Peyer's patch (tissue), 4 donors: ENCODE data around the gene RAB33B. TPM values are rescaled to one million over a fixed set of nuclear protein-coding genes. Genes with fewer than 3 reads are reported as not detected.

ENCODE experiments used
- DNase-seq, 3 donors: peaks; one replicate each; pipeline ENCODE4 v3.0.0-alpha.2; 2017 to 2019
- H3K27ac ChIP-seq, 4 donors: fragments of 200-600 bp; sonication (generic); one replicate each; pipeline ENCODE4 v1.5.1; 2016 to 2019
- H3K27me3 ChIP-seq, 2 donors: fragments of 200-600 bp; sonication (generic); one replicate each; pipeline ENCODE4 v1.5.1; 2019
- H3K36me3 ChIP-seq, 3 donors: fragments of 200-600 bp; sonication (generic); one replicate each; pipeline ENCODE4 v1.5.1; 2016 to 2019
- H3K4me1 ChIP-seq, 4 donors: fragments of 200-600 bp; sonication (generic); one replicate each; pipeline ENCODE4 v1.5.1; 2016 to 2019
- H3K4me3 ChIP-seq, 4 donors: fragments of 200-600 bp; sonication (generic); 1 replicate in 3 of 4; 2 replicates in 1 of 4; pipeline ENCODE4 v1.5.1; 2016 to 2019; ENCODE audit warnings: mild to moderate bottlenecking in 1 of 4
- H3K9me3 ChIP-seq, 4 donors: fragments of 200-600 bp; sonication (generic); one replicate each; pipeline ENCODE4 v1.5.1; 2016 to 2019; ENCODE audit warnings: mild to moderate bottlenecking in 1 of 4
- POLR2A ChIP-seq, 2 donors: fragments of 450-650 bp; IDR thresholded peaks; one replicate each; pipeline ENCODE4 v1.5.1; 2017; ENCODE audit warnings: antibody characterized with exemption in 2 of 2, mild to moderate bottlenecking in 2 of 2, moderate library complexity in 2 of 2
- total RNA-seq, 4 donors: library from RNA; depleted of rRNA; stranded (reverse); fragments of >200 nt; gene quantifications; one replicate each; pipeline ENCODE4 v1.1.0, GENCODE V29; 2016
- TF ChIP-seq, protein P1 (sequence below), 6 experiments: fragments of 450-650 bp in 4 of 6; fragments of 200-600 bp in 2 of 6; sonication (generic) in 1 of 6; IDR thresholded peaks; one replicate each; pipeline ENCODE4 v1.5.1; 2017 to 2019; ENCODE audit warnings: antibody characterized with exemption in 6 of 6, mild to moderate bottlenecking in 3 of 6, moderate library complexity in 1 of 6

RAB33B gene
- total RNA-seq, 4 donors from 2014 or later = 5.3 to 8.3 (median 6.6) TPM

DNA sequence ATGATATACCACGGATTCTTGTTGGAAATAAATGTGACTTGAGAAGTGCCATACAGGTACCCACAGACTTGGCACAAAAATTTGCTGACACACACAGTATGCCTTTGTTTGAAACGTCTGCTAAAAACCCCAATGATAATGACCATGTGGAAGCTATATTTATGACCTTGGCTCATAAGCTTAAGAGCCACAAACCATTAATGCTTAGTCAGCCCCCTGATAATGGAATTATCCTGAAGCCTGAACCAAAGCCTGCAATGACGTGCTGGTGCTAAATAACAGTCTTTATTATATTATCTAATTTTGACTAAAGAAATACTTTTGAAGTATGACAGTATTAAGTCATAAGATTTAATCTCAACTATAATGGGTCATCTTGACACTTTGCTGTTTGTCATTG lies 18.9 kb downstream of the RAB33B start:
- Histone ChIP-seq H3K36me3 (peaks cover 0 to 12% (median 0%) of the 10 kb centered on the region in 3 donors), H3K9me3 (no peaks in the 10 kb centered on the region), H3K4me1 (no peaks in the 10 kb centered on the region), H3K4me3 (no peak overlapping the region), H3K27ac (no peak overlapping the region), H3K27me3 (no peaks in the 10 kb centered on the region)
- DNase-seq = no peak
- no peak for TF ChIP-seq POLR2A (IDR thresholded peaks at IDR 0.05)
- TF ChIP-seq, protein P1, sequence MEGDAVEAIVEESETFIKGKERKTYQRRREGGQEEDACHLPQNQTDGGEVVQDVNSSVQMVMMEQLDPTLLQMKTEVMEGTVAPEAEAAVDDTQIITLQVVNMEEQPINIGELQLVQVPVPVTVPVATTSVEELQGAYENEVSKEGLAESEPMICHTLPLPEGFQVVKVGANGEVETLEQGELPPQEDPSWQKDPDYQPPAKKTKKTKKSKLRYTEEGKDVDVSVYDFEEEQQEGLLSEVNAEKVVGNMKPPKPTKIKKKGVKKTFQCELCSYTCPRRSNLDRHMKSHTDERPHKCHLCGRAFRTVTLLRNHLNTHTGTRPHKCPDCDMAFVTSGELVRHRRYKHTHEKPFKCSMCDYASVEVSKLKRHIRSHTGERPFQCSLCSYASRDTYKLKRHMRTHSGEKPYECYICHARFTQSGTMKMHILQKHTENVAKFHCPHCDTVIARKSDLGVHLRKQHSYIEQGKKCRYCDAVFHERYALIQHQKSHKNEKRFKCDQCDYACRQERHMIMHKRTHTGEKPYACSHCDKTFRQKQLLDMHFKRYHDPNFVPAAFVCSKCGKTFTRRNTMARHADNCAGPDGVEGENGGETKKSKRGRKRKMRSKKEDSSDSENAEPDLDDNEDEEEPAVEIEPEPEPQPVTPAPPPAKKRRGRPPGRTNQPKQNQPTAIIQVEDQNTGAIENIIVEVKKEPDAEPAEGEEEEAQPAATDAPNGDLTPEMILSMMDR (IDR thresholded peaks at IDR 0.05) = no peak

DNA sequence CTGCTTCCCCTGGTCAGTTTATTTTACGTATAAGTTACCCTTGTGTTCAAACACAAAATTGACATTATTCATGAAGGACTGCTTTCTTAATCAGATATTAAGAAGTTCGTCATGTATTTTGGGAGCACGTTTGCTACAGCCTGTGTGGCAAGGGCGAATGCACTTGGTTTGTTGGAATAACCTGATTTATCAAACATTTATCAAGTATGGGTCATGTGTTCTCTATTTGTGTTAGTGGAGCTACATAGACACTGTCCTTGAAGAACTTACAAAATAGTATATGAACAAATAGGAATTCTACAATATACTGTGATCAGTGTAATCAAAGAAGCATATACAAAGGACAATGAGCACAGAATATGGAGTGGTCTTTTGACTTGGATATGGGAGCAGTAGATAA lies 22.4 kb downstream of the RAB33B start:
- peaks cover 0 to 12% (median 0%) of the 10 kb centered on the region in 3 donors for H3K36me3 ChIP-seq
- no peak overlapping the region for H3K27ac ChIP-seq
- no peak for DNase-seq
- no peaks in the 10 kb centered on the region for H3K27me3 ChIP-seq
- TF ChIP-seq, protein P1 (IDR thresholded peaks at IDR 0.05) = no peak
- TF ChIP-seq POLR2A (IDR thresholded peaks at IDR 0.05) = no peak
- no peaks in the 10 kb centered on the region for H3K4me1 ChIP-seq
- H3K4me3 ChIP-seq = no peak overlapping the region
- H3K9me3 ChIP-seq = no peaks in the 10 kb centered on the region

DNA sequence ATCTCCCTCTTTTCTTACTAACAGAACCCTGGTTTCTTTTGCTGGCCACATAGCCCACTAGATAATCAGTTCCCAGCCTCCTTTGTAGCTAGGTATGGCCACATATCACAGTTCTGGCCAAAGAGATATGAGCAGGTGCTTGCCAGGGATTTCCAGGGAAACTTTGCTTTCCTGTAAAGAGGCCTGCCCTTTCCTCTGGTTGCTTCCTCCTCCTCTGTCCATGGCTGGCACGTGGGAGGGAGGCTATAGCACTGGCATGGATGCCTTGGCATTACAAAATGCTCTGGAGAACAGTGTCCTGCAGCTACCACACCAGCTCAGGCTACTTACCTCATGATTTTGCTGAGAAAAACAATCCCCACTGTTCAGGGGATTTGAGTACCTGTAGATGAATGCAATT lies 27.5 kb downstream of the RAB33B start:
- no peaks in the 10 kb centered on the region for H3K4me1 ChIP-seq
- TF ChIP-seq, protein P1 (IDR thresholded peaks at IDR 0.05) = no peak
- H3K9me3 ChIP-seq = no peaks in the 10 kb centered on the region
- no peak for DNase-seq
- H3K27ac ChIP-seq = no peak overlapping the region
- H3K36me3 ChIP-seq = no peaks in the 10 kb centered on the region
- no peak overlapping the region for H3K4me3 ChIP-seq
- no peaks in the 10 kb centered on the region for H3K27me3 ChIP-seq

DNA sequence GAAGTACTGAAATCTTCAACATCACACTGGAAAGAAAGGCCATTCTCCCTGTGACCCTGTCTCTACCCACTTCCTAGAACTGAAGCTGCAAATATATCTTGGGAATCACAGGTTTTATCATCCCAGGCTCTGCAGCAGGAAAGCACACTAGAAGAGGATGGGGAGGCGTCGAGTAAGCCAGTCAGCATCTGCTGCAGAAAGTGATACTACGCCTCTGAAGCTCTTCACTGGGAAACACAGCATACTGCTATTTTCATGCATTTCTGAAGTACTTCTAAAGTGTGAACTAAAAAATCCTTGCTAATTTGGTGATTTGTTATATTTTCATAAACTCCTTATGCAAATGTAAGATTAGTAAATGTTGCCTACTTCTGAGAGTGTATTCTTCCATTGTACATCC lies 29.1 kb downstream of the RAB33B start:
- DNase-seq = no peak
- Histone ChIP-seq H3K27ac (no peak overlapping the region), H3K9me3 (no peaks in the 10 kb centered on the region), H3K4me3 (no peak overlapping the region), H3K36me3 (no peaks in the 10 kb centered on the region), H3K27me3 (no peaks in the 10 kb centered on the region), H3K4me1 (no peaks in the 10 kb centered on the region)
- TF ChIP-seq, protein P1 (IDR thresholded peaks at IDR 0.05) = no peak
- TF ChIP-seq POLR2A (IDR thresholded peaks at IDR 0.05) = no peak

DNA sequence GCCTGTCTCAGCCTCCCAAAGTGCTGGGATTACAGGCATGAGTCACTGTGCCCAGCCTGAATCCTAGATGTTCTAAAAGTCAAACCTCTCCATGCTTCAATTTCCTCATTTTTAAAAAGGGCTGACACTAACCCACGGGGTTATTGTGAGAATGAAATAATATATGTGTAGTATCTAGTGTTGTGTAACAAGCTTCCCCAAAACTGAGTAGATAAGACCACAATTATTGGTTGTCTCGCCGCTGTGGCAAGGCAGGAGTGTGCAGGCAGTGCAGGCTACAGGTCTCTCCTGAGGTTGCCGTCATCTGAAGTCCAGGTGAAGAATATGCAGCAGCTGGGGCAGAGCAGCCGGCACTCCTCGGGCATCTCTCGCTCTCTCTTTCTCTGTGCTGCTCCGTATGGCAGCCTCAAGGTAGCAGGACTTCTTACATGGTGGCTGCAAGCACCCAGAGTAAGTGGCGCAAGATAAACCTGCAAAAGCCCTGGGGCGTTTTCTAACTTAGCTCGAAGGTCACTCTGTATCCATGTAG lies 30.9 kb downstream of the RAB33B start:
- Histone ChIP-seq H3K9me3 (no peaks in the 10 kb centered on the region), H3K36me3 (no peaks in the 10 kb centered on the region), H3K4me3 (no peak overlapping the region), H3K4me1 (no peaks in the 10 kb centered on the region), H3K27ac (no peak overlapping the region), H3K27me3 (no peaks in the 10 kb centered on the region)
- DNase-seq = no peak
- TF ChIP-seq, protein P1 (IDR thresholded peaks at IDR 0.05) = no peak

DNA sequence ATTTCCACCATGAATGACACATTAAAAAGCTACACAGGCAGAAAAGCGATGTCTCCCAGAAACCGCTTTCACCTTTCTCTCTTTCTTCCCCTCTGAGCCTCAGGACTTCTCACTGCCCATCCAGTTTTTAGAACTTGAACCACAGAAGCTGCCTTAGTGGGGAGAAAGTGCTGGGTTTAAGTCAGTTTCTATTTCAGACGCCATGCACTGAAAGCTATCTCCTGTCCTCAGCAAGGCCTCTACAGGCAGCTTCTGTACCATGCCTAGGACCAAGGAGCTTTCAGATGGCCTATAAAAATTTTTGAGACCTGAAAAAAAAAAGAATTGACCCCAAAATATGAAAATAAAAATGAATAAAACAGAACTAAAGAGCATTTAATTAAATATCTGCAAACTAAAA lies 34.5 kb downstream of the RAB33B start:
- TF ChIP-seq POLR2A (IDR thresholded peaks at IDR 0.05) = no peak
- TF ChIP-seq, protein P1 (IDR thresholded peaks at IDR 0.05) = no peak
- Histone ChIP-seq H3K9me3 (no peaks in the 10 kb centered on the region), H3K27me3 (no peaks in the 10 kb centered on the region), H3K27ac (no peak overlapping the region), H3K36me3 (no peaks in the 10 kb centered on the region), H3K4me3 (no peak overlapping the region), H3K4me1 (no peaks in the 10 kb centered on the region)
- DNase-seq = no peak
